Metanephros (tissue), 1 donor: ENCODE results near the gene BEAN1. TPM values are rescaled to one million over a fixed set of nuclear protein-coding genes. Genes with fewer than 3 reads are reported as not detected.

Experiments used
- total RNA-seq: library from RNA; depleted of rRNA; stranded (reverse); fragments of >200 nt; gene quantifications from one replicate; pipeline ENCODE4 v1.2.3, GENCODE V29; 2014

Gene BEAN1, protein sequence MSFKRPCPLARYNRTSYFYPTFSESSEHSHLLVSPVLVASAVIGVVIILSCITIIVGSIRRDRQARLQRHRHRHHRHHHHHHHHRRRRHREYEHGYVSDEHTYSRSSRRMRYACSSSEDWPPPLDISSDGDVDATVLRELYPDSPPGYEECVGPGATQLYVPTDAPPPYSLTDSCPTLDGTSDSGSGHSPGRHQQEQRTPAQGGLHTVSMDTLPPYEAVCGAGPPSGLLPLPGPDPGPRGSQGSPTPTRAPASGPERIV
- 0.99 TPM for total RNA-seq

DNA sequence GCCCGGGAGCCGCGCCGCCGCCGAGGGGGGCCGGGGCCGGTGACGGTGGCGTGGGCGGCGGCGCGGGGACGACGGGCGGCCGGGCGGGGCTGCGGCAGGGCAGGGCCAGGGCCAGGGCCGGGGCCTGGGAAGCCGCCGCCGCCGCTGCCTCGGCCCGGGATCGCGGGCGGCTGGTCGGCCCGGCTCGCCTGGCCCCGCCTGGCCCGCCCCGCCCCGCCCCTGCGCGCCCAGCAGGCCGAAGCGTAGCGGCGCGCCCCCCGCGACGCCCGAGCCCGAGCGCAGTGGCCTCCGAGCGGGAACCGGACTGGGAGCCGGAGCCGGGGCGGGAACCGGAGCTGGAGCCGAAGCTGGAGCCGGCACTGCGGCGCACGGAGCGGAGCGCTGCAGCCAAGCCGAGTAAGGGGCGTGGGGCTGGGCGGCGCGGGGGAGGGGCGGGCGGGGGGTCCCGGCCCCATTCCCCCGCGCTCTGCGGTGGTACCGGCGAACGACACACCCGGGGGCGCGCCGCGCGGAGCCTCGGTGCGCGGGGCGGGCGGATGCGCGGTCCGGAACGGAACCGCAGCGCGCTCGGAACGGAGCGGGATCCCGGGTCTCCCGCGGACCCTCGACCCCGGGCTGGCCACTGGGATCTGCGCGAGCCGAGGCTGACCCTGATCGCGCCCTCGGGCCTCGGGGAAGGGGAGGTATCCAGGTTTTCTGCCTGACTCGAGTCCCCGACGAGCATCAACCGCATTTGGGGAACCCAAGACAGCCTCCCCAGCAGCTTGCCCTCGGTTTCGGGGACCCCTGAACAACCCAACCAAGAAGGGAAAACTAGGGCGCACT, at the start of gene BEAN1:
TSS of gene BEAN1 (plus strand) at position 260 of the 825 bp plus-strand sequence. CDS start 10,382 bp downstream, outside the sequence.

Other genes starting within 250 kb of the BEAN1 start
- 67.2 TPM for gene CDH5, start 60.6 kb upstream of the BEAN1 start, total RNA-seq
- gene TK2, start 122.8 kb downstream of the BEAN1 start, total RNA-seq = 29.3 TPM
- 36.8 TPM for gene CKLF, start 125.3 kb downstream of the BEAN1 start, total RNA-seq
- 4.3 TPM for gene CMTM1, start 139.1 kb downstream of the BEAN1 start, total RNA-seq
- gene CMTM2, start 152.2 kb downstream of the BEAN1 start, total RNA-seq = 0.93 TPM
- 35.4 TPM for gene CMTM3, start 177.4 kb downstream of the BEAN1 start, total RNA-seq